ENCODE data around the gene KLC1. TPM values are rescaled to one million over a fixed set of nuclear protein-coding genes. Genes with fewer than 3 reads are reported as not detected.

Gene KLC1
- total RNA-seq, 1 donor from 2014 or later, result 238 TPM

DNA sequence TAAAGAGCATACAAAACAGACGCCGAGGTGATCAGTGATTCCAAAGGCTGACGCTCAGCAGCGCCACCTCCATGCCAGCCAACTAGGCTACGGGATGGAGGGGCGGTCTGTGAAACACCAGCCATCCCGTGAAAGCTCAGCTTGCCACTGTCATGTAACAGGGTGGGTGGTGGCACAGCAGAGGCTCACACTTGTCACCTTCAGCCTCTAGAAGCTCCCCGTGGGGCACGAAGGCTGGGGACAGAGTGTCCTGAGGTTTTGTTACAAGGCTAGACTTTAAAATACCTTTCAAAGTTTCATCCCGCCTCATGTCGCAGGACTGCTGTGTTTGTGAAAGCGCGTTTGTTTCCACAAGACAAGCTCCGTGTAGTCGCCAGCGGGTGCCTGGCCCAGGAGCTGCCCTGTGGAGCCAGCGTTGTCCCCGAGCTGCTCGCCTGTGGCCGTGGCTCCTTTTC, 65.6 kb downstream of the KLC1 start:
- Histone ChIP-seq H3K27ac (ENCODE audit: low read depth, low read length) (no peak overlapping the region), H3K9ac (ENCODE audit: low read length) (no peak overlapping the region), H3K9me3 (ENCODE audit: insufficient read depth, low read depth, low read length) (no peaks in the 10 kb centered on the region), H4K20me1 (ENCODE audit: insufficient read depth, low read length) (peaks cover 82% of the 10 kb centered on the region), H3K4me2 (ENCODE audit: low read length) (no peak overlapping the region), H3K36me3 (ENCODE audit: insufficient read depth, low read length) (peaks cover 26% of the 10 kb centered on the region), H3K4me3 (ENCODE audit: insufficient read depth, low read depth, low read length) (no peak overlapping the region), H2AFZ (ENCODE audit: low read depth, low read length) (no peak overlapping the region), H3K27me3 (ENCODE audit: insufficient read depth, low read length) (no peaks in the 10 kb centered on the region), H3K4me1 (ENCODE audit: insufficient read depth, low read length) (peaks cover 22% of the 10 kb centered on the region), H3K79me2 (ENCODE audit: insufficient read depth, low read length) (peaks cover 87% of the 10 kb centered on the region)
- no peaks in the 10 kb centered on the region for H3K9me3 Mint-ChIP-seq (ENCODE audit: unreplicated experiment)
- no peaks in the 10 kb centered on the region for H3K27me3 Mint-ChIP-seq (ENCODE audit: low read depth, unreplicated experiment)
- peaks cover 4% of the 10 kb centered on the region for H3K36me3 Mint-ChIP-seq (ENCODE audit: low read depth, unreplicated experiment)
- no peak overlapping the region for H3K4me3 Mint-ChIP-seq (ENCODE audit: unreplicated experiment)
- H3K4me1 Mint-ChIP-seq (ENCODE audit: low read depth, unreplicated experiment), result peaks cover 19% of the 10 kb centered on the region
- H3K27ac Mint-ChIP-seq (ENCODE audit: unreplicated experiment), result peak overlapping the region; percentile 18
- no peak for TF ChIP-seq EZH2 (IDR thresholded peaks at IDR 0.05; ENCODE audit: insufficient read depth, low read length)
- DNase-seq (ENCODE audit: low read depth), result no peak
- no peak for FAIRE-seq

DNA sequence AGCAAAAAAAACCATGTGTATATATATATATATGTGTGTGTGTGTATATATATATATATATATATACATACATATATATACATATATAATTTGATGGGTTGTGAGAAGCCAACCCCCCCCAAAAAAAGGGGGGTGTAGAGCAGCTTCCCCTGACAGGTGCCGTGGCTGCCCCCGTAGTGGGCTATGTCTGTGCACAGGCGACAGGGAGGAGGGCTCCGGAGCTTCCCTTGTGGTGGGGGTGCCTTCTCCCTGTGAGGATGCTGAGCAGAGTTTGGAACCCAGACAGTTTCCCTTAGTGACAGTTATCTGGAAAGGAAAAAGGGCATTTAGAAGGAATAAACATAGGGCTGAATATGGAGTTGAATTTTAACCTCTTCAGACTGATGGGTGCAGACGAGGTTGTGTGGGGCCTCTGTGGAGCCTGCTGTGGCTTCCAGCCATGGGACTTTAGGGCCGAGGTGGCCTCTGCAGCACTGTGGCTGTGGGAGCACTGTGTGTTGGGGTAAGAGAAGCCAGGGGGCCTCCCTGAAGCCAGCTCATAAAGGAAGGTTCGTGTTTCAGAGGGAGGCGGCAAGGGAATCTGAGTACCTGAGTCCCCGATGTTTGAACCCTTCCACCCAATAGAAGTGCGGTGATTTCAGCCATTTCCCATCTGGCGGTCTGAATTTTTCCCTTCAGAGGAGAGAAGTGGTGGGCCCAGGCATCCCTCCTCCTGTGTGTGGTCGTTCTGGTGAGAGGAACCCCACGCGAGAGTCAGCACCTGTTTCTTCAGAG, 66.5 kb downstream of the KLC1 start:
- no peaks in the 10 kb centered on the region for H3K9me3 Mint-ChIP-seq (ENCODE audit: unreplicated experiment)
- H3K36me3 Mint-ChIP-seq (ENCODE audit: low read depth, unreplicated experiment), result peaks cover 3% of the 10 kb centered on the region
- Histone ChIP-seq H3K4me2 (ENCODE audit: low read length) (no peak overlapping the region), H3K27ac (ENCODE audit: low read depth, low read length) (no peak overlapping the region), H3K9me3 (ENCODE audit: insufficient read depth, low read depth, low read length) (no peaks in the 10 kb centered on the region), H3K4me1 (ENCODE audit: insufficient read depth, low read length) (peaks cover 17% of the 10 kb centered on the region), H3K79me2 (ENCODE audit: insufficient read depth, low read length) (peaks cover 85% of the 10 kb centered on the region), H3K9ac (ENCODE audit: low read length) (no peak overlapping the region), H2AFZ (ENCODE audit: low read depth, low read length) (no peak overlapping the region), H3K36me3 (ENCODE audit: insufficient read depth, low read length) (peaks cover 26% of the 10 kb centered on the region), H3K27me3 (ENCODE audit: insufficient read depth, low read length) (no peaks in the 10 kb centered on the region), H3K4me3 (ENCODE audit: insufficient read depth, low read depth, low read length) (no peak overlapping the region), H4K20me1 (ENCODE audit: insufficient read depth, low read length) (peaks cover 82% of the 10 kb centered on the region)
- DNase-seq (ENCODE audit: low read depth), result no peak
- H3K4me3 Mint-ChIP-seq (ENCODE audit: unreplicated experiment), result no peak overlapping the region
- peak overlapping the region; percentile 58 for H3K27ac Mint-ChIP-seq (ENCODE audit: unreplicated experiment)
- no peaks in the 10 kb centered on the region for H3K27me3 Mint-ChIP-seq (ENCODE audit: low read depth, unreplicated experiment)
- FAIRE-seq, result no peak
- H3K4me1 Mint-ChIP-seq (ENCODE audit: low read depth, unreplicated experiment), result peaks cover 14% of the 10 kb centered on the region
- no peak for TF ChIP-seq EZH2 (IDR thresholded peaks at IDR 0.05; ENCODE audit: insufficient read depth, low read length)
- TF ChIP-seq, protein P1, sequence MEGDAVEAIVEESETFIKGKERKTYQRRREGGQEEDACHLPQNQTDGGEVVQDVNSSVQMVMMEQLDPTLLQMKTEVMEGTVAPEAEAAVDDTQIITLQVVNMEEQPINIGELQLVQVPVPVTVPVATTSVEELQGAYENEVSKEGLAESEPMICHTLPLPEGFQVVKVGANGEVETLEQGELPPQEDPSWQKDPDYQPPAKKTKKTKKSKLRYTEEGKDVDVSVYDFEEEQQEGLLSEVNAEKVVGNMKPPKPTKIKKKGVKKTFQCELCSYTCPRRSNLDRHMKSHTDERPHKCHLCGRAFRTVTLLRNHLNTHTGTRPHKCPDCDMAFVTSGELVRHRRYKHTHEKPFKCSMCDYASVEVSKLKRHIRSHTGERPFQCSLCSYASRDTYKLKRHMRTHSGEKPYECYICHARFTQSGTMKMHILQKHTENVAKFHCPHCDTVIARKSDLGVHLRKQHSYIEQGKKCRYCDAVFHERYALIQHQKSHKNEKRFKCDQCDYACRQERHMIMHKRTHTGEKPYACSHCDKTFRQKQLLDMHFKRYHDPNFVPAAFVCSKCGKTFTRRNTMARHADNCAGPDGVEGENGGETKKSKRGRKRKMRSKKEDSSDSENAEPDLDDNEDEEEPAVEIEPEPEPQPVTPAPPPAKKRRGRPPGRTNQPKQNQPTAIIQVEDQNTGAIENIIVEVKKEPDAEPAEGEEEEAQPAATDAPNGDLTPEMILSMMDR (IDR thresholded peaks at IDR 0.05; ENCODE audit: insufficient read depth, low read depth, low read length), result no peak

DNA sequence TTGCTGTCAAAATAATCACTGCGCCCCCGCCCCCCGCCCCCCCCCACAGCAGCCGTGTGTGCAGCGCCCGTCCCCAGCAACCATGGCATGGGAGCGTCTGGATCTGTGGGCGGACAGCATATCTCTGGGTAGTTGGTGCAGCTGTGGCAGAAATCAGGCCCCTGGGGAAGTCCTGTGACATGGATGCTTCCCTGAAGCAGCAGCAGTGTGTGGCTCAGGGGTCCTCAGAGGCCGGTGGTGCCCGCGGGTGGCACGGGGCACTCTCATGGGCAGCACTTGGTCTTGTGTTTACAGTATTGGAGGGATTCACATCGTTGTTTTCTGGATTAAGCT, 67.0 kb downstream of the KLC1 start:
- Histone ChIP-seq H3K36me3 (ENCODE audit: insufficient read depth, low read length) (peaks cover 23% of the 10 kb centered on the region), H2AFZ (ENCODE audit: low read depth, low read length) (no peak overlapping the region), H4K20me1 (ENCODE audit: insufficient read depth, low read length) (peaks cover 82% of the 10 kb centered on the region), H3K4me3 (ENCODE audit: insufficient read depth, low read depth, low read length) (no peak overlapping the region), H3K79me2 (ENCODE audit: insufficient read depth, low read length) (peaks cover 81% of the 10 kb centered on the region), H3K4me1 (ENCODE audit: insufficient read depth, low read length) (peaks cover 17% of the 10 kb centered on the region), H3K9ac (ENCODE audit: low read length) (no peak overlapping the region), H3K4me2 (ENCODE audit: low read length) (no peak overlapping the region), H3K27ac (ENCODE audit: low read depth, low read length) (peak overlapping the region; percentile 35), H3K9me3 (ENCODE audit: insufficient read depth, low read depth, low read length) (no peaks in the 10 kb centered on the region), H3K27me3 (ENCODE audit: insufficient read depth, low read length) (no peaks in the 10 kb centered on the region)
- Mint-ChIP-seq H3K36me3 (ENCODE audit: low read depth, unreplicated experiment) (peaks cover under 1% of the 10 kb centered on the region), H3K4me3 (ENCODE audit: unreplicated experiment) (no peak overlapping the region), H3K4me1 (ENCODE audit: low read depth, unreplicated experiment) (peaks cover 14% of the 10 kb centered on the region), H3K27me3 (ENCODE audit: low read depth, unreplicated experiment) (no peaks in the 10 kb centered on the region), H3K27ac (ENCODE audit: unreplicated experiment) (peak overlapping the region; percentile 14), H3K9me3 (ENCODE audit: unreplicated experiment) (no peaks in the 10 kb centered on the region)
- DNase-seq (ENCODE audit: low read depth), result no peak
- TF ChIP-seq EZH2 (IDR thresholded peaks at IDR 0.05; ENCODE audit: insufficient read depth, low read length), result no peak
- TF ChIP-seq, protein P1 (IDR thresholded peaks at IDR 0.05; ENCODE audit: insufficient read depth, low read depth, low read length), result no peak
- no peak for FAIRE-seq
